Measurements from ENCODE around the gene SFSWAP.

DNA sequence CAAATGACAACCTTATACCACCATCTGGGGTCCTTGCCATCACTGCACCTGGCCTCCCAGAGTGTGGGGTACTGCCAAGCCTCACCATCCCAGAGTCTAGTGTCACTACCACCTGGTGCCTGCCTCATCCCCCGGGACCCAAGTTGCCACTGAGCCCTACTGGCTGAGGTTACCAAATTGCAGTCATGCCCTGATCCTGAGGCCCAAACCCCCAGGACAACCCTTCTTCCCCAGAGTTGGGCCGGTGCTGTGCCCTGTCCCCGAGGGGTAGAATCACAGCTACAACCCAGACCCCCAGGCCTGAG is 8.4 kb upstream of the SFSWAP start:
- no peak for TF ChIP-seq CTCF (IDR thresholded peaks at IDR 0.05)
- no peak for TF ChIP-seq POLR2A (IDR thresholded peaks at IDR 0.05)
- TF ChIP-seq POLR2AphosphoS5 (IDR thresholded peaks at IDR 0.05): no peak

All from stomach (tissue), 4 donors.